ENCODE results near the gene SMARCC1. TPM values are rescaled to one million over a fixed set of nuclear protein-coding genes. Genes with fewer than 3 reads are reported as not detected.

The SMARCC1 gene
- total and polyA plus RNA-seq, 2 experiments from 2014 or later = 35.5 to 38.2 TPM

DNA sequence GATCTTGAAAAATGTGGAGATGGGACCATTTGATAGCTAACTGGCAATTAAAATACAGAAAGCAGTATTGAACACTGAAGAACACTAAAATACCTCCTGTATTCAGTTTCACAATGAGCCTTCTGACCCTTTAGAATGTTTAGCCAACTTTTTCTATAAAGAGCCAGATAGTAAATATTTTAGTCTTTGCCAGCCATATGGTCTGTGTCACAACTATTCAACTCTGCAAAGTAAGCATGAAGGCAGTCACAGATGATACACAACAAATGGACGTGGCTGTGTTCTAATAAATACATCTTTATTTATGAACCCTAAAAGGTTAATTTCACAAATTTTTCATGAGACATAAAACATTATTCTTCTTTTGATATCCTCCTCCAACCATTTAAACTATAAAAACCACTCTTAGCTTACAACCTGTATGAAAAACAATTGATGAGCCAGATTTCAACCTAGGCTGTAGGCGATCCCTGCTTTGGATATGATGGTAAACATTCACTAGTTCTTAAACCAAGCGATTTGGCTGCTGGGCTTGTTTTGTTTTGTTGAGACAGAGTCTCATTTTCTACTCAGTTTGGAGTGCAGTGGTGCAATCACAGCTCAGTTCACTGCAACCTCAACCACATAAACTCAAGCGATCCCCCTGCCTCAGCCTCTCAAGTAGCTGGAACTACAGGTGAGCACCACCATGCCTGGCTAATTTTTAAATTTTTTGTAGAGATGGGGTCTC is 189.5 kb downstream of the SMARCC1 start:
- Histone ChIP-seq H3K9me2 (replicated peaks; ENCODE audit: insufficient read depth) (no peaks in the 10 kb centered on the region), H3K27me3 (no peaks in the 10 kb centered on the region), H3K4me3 (no peak overlapping the region), H2AFZ (no peak overlapping the region), H3K4me2 (no peak overlapping the region), H3K9me3 (ENCODE audit: low read depth) (no peaks in the 10 kb centered on the region), H4K20me1 (ENCODE audit: insufficient read depth, poor library complexity, severe bottlenecking) (peaks cover 4% of the 10 kb centered on the region), H3K36me3 (replicated peaks; ENCODE audit: insufficient read depth, low read depth) (peaks cover 5% of the 10 kb centered on the region), H3K27ac (no peak overlapping the region), H3K79me2 (no peaks in the 10 kb centered on the region), H3K4me1 (ENCODE audit: insufficient read depth) (no peaks in the 10 kb centered on the region)
- WGBS (ENCODE audit: low lambda C conversion rate, missing lambda C conversion rate) = 79% methylated on average over 4 of the region's 4 CpGs
- DNase-seq (ENCODE audit: low spot score) = no peak
- TF ChIP-seq EZH2 (IDR thresholded peaks at IDR 0.05; ENCODE audit: borderline replicate concordance) = no peak

DNA sequence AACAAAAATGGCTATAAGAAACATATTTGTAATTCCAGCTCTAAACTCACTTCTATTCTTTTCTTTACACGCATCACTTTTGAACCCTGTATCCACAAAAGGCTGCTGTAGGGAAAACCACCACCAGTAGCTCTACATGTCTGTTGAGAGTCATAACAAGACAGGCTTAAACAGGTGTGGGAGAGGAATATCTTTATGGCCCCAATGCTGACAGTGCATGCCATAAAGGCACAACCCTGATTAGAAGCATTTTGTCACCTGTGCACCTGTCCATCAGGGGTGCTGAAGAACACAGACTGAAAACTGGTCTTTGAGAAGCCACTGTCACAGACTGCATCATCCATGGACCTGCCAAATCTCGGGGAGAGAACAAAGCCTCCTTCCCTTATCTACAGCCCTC is 191.5 kb downstream of the SMARCC1 start:
- H3K79me2 ChIP-seq = no peaks in the 10 kb centered on the region
- peaks cover 4% of the 10 kb centered on the region for H4K20me1 ChIP-seq (ENCODE audit: insufficient read depth, poor library complexity, severe bottlenecking)
- no peak overlapping the region for H3K4me3 ChIP-seq
- H3K4me2 ChIP-seq = no peak overlapping the region
- H3K9me3 ChIP-seq (ENCODE audit: low read depth) = no peaks in the 10 kb centered on the region
- no peak for DNase-seq (ENCODE audit: low spot score)
- no peak for TF ChIP-seq EZH2phosphoT487 (IDR thresholded peaks at IDR 0.05; ENCODE audit: low read depth, severe bottlenecking, unreplicated experiment)
- TF ChIP-seq EZH2 (IDR thresholded peaks at IDR 0.05; ENCODE audit: borderline replicate concordance) = no peak
- TF ChIP-seq, protein P1, sequence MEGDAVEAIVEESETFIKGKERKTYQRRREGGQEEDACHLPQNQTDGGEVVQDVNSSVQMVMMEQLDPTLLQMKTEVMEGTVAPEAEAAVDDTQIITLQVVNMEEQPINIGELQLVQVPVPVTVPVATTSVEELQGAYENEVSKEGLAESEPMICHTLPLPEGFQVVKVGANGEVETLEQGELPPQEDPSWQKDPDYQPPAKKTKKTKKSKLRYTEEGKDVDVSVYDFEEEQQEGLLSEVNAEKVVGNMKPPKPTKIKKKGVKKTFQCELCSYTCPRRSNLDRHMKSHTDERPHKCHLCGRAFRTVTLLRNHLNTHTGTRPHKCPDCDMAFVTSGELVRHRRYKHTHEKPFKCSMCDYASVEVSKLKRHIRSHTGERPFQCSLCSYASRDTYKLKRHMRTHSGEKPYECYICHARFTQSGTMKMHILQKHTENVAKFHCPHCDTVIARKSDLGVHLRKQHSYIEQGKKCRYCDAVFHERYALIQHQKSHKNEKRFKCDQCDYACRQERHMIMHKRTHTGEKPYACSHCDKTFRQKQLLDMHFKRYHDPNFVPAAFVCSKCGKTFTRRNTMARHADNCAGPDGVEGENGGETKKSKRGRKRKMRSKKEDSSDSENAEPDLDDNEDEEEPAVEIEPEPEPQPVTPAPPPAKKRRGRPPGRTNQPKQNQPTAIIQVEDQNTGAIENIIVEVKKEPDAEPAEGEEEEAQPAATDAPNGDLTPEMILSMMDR (IDR thresholded peaks at IDR 0.05; ENCODE audit: poor library complexity) = no peak
- no peak overlapping the region for H2AFZ ChIP-seq
- peaks cover 5% of the 10 kb centered on the region for H3K36me3 ChIP-seq (replicated peaks; ENCODE audit: insufficient read depth, low read depth)
- no peaks in the 10 kb centered on the region for H3K4me1 ChIP-seq (ENCODE audit: insufficient read depth)
- WGBS (ENCODE audit: low lambda C conversion rate, missing lambda C conversion rate) = 90% methylated on average over 2 of the region's 2 CpGs
- no peaks in the 10 kb centered on the region for H3K9me2 ChIP-seq (replicated peaks; ENCODE audit: insufficient read depth)
- H3K27ac ChIP-seq = no peak overlapping the region
- H3K27me3 ChIP-seq = no peaks in the 10 kb centered on the region

GRCh38 chr3:47588587-47588986 is 193.1 kb downstream of the SMARCC1 start:
- Histone ChIP-seq H3K36me3 (replicated peaks; ENCODE audit: insufficient read depth, low read depth) (peaks cover 5% of the 10 kb centered on the region), H3K27ac (no peak overlapping the region), H3K27me3 (no peaks in the 10 kb centered on the region), H4K20me1 (ENCODE audit: insufficient read depth, poor library complexity, severe bottlenecking) (peaks cover 4% of the 10 kb centered on the region), H3K79me2 (no peaks in the 10 kb centered on the region), H2AFZ (no peak overlapping the region), H3K4me1 (ENCODE audit: insufficient read depth) (no peaks in the 10 kb centered on the region), H3K9me2 (replicated peaks; ENCODE audit: insufficient read depth) (no peaks in the 10 kb centered on the region), H3K4me2 (no peak overlapping the region), H3K9me3 (ENCODE audit: low read depth) (no peaks in the 10 kb centered on the region), H3K4me3 (no peak overlapping the region)
- no peak for DNase-seq (ENCODE audit: low spot score)
- WGBS (ENCODE audit: low lambda C conversion rate, missing lambda C conversion rate) = 95% methylated on average over 4 of the region's 4 CpGs
- TF ChIP-seq EZH2phosphoT487 (IDR thresholded peaks at IDR 0.05; ENCODE audit: low read depth, severe bottlenecking, unreplicated experiment) (no peak), EZH2 (IDR thresholded peaks at IDR 0.05; ENCODE audit: borderline replicate concordance) (no peak)
- TF ChIP-seq, protein P1 (IDR thresholded peaks at IDR 0.05; ENCODE audit: poor library complexity) = no peak

- Histone ChIP-seq H3K4me3 (no peak overlapping the region), H3K9me3 (ENCODE audit: low read depth) (no peaks in the 10 kb centered on the region), H2AFZ (no peak overlapping the region), H3K4me2 (no peak overlapping the region), H3K4me1 (ENCODE audit: insufficient read depth) (no peaks in the 10 kb centered on the region), H4K20me1 (ENCODE audit: insufficient read depth, poor library complexity, severe bottlenecking) (peaks cover 4% of the 10 kb centered on the region), H3K36me3 (replicated peaks; ENCODE audit: insufficient read depth, low read depth) (peaks cover 5% of the 10 kb centered on the region), H3K79me2 (no peaks in the 10 kb centered on the region), H3K27me3 (no peaks in the 10 kb centered on the region), H3K27ac (no peak overlapping the region), H3K9me2 (replicated peaks; ENCODE audit: insufficient read depth) (no peaks in the 10 kb centered on the region)
- TF ChIP-seq EZH2 (IDR thresholded peaks at IDR 0.05; ENCODE audit: borderline replicate concordance) = no peak
- TF ChIP-seq EZH2phosphoT487 (IDR thresholded peaks at IDR 0.05; ENCODE audit: low read depth, severe bottlenecking, unreplicated experiment) = no peak
- TF ChIP-seq, protein P1 (IDR thresholded peaks at IDR 0.05; ENCODE audit: poor library complexity) = no peak
- DNase-seq (ENCODE audit: low spot score) = no peak
- 97% methylated on average over 7 of the region's 7 CpGs for WGBS (ENCODE audit: low lambda C conversion rate, missing lambda C conversion rate)
Measured at GRCh38 chr3:47588053-47588452, 193.6 kb downstream of the SMARCC1 start.
